ENCODE data around the gene M1AP. TPM values are rescaled to one million over a fixed set of nuclear protein-coding genes. Genes with fewer than 3 reads are reported as not detected.

Gene M1AP
- total RNA-seq, 2 donors from 2014 or later = 0.60 TPM; not detected in 1

GRCh38 chr2:74535440-74535965 lies 112.6 kb downstream of the M1AP start:
- no peaks in the 10 kb centered on the region for H3K9me3 ChIP-seq (ENCODE audit: control insufficient read depth, low read length, poor library complexity, severe bottlenecking)
- Mint-ChIP-seq H3K27ac (no peak overlapping the region), H3K4me1 (peaks cover 15% of the 10 kb centered on the region), H3K4me3 (no peak overlapping the region), H3K36me3 (ENCODE audit: low read depth) (peaks cover 5% of the 10 kb centered on the region), H3K27me3 (peaks cover 29% of the 10 kb centered on the region)
- ATAC-seq = no peak
- no peak for DNase-seq

GRCh38 chr2:74534411-74534810 lies 113.7 kb downstream of the M1AP start:
- H3K27me3 Mint-ChIP-seq = peaks cover 25% of the 10 kb centered on the region
- no peaks in the 10 kb centered on the region for H3K9me3 ChIP-seq (ENCODE audit: control insufficient read depth, low read length, poor library complexity, severe bottlenecking)
- ATAC-seq = no peak

GRCh38 chr2:74533464-74533863 lies 114.7 kb downstream of the M1AP start:
- Mint-ChIP-seq H3K4me3 (no peak overlapping the region), H3K36me3 (ENCODE audit: low read depth) (peaks cover 7% of the 10 kb centered on the region), H3K4me1 (peaks cover 20% of the 10 kb centered on the region), H3K27ac (no peak overlapping the region), H3K27me3 (peaks cover 15% of the 10 kb centered on the region)
- no peaks in the 10 kb centered on the region for H3K9me3 ChIP-seq (ENCODE audit: control insufficient read depth, low read length, poor library complexity, severe bottlenecking)
- ATAC-seq (no peak), DNase-seq (no peak)

More at GRCh38 chr2:74534411-74534810, 113.7 kb downstream of the M1AP start:
- Mint-ChIP-seq H3K4me3 (no peak overlapping the region), H3K36me3 (ENCODE audit: low read depth) (peaks cover 5% of the 10 kb centered on the region), H3K4me1 (peaks cover 15% of the 10 kb centered on the region), H3K27ac (no peak overlapping the region)
- DNase-seq = no peak

- H3K9me3 ChIP-seq (ENCODE audit: control insufficient read depth, low read length, poor library complexity, severe bottlenecking) = no peaks in the 10 kb centered on the region
- ATAC-seq = no peak
- Mint-ChIP-seq H3K27me3 (peaks cover 3% of the 10 kb centered on the region), H3K27ac (peak overlapping the region; percentile 93), H3K36me3 (ENCODE audit: low read depth) (peaks cover 7% of the 10 kb centered on the region), H3K4me1 (peaks cover 26% of the 10 kb centered on the region), H3K4me3 (peak overlapping the region; percentile 71)
- DNase-seq = no peak
These were observed 115.9 kb downstream of the M1AP start for GRCh38 chr2:74532222-74532621.

GRCh38 chr2:74531666-74532065 lies 116.5 kb downstream of the M1AP start:
- peak overlapping the region; percentile 93 for H3K27ac Mint-ChIP-seq
- ATAC-seq = no peak

GRCh38 chr2:74530239-74531187 lies 117.6 kb downstream of the M1AP start:
- Mint-ChIP-seq H3K36me3 (ENCODE audit: low read depth) (peaks cover 13% of the 10 kb centered on the region), H3K4me3 (peak overlapping the region; percentile 94), H3K27me3 (no peaks in the 10 kb centered on the region), H3K4me1 (peaks cover 33% of the 10 kb centered on the region), H3K27ac (peak overlapping the region; percentile 93)
- no peaks in the 10 kb centered on the region for H3K9me3 ChIP-seq (ENCODE audit: control insufficient read depth, low read length, poor library complexity, severe bottlenecking)
- DNase-seq = peak in 2 of 3 donors; percentile 26 to 32
- peak; percentile 32 for ATAC-seq

More at GRCh38 chr2:74531666-74532065, 116.5 kb downstream of the M1AP start:
- H3K27me3 Mint-ChIP-seq = no peaks in the 10 kb centered on the region
- H3K4me3 Mint-ChIP-seq = peak overlapping the region; percentile 28
- no peak for DNase-seq
- no peaks in the 10 kb centered on the region for H3K9me3 ChIP-seq (ENCODE audit: control insufficient read depth, low read length, poor library complexity, severe bottlenecking)
- peaks cover 8% of the 10 kb centered on the region for H3K36me3 Mint-ChIP-seq (ENCODE audit: low read depth)
- H3K4me1 Mint-ChIP-seq = peaks cover 28% of the 10 kb centered on the region

- peaks cover 33% of the 10 kb centered on the region for H3K4me1 Mint-ChIP-seq
- peak within 1 kb of the TSS; percentile 93 for H3K27ac Mint-ChIP-seq
- ATAC-seq (peak; percentile 91), DNase-seq (peak; percentile 73 to 80 (median 78))
- H3K9me3 ChIP-seq (ENCODE audit: control insufficient read depth, low read length, poor library complexity, severe bottlenecking) = no peaks in the 10 kb centered on the region
- H3K36me3 Mint-ChIP-seq (ENCODE audit: low read depth) = peaks cover 13% of the 10 kb centered on the region
- H3K4me3 Mint-ChIP-seq = peak within 1 kb of the TSS; percentile 94
- no peaks in the 10 kb centered on the region for H3K27me3 Mint-ChIP-seq
These were observed 118.5 kb downstream of the M1AP start, which contains the start of the genes AUP1 and HTRA2 for GRCh38 chr2:74529357-74530238. TSS of gene AUP1 (minus strand) at chr2:74529706. CDS start at chr2:74529629, 77 bp downstream. TSS of gene HTRA2 (plus strand) at chr2:74529933. CDS start at chr2:74530007, 74 bp downstream.

GRCh38 chr2:74528600-74529356 lies 119.4 kb downstream of the M1AP start:
- peak overlapping the region; percentile 93 for H3K27ac Mint-ChIP-seq
- no peaks in the 10 kb centered on the region for H3K27me3 Mint-ChIP-seq
- ATAC-seq (peak; percentile 1), DNase-seq (no peak)
- peaks cover 13% of the 10 kb centered on the region for H3K36me3 Mint-ChIP-seq (ENCODE audit: low read depth)
- H3K4me3 Mint-ChIP-seq = peak overlapping the region; percentile 94
- H3K4me1 Mint-ChIP-seq = peaks cover 33% of the 10 kb centered on the region
- H3K9me3 ChIP-seq (ENCODE audit: control insufficient read depth, low read length, poor library complexity, severe bottlenecking) = no peaks in the 10 kb centered on the region

- peak overlapping the region; percentile 94 for H3K4me3 Mint-ChIP-seq
- ATAC-seq (no peak), DNase-seq (no peak)
- peak overlapping the region; percentile 93 for H3K27ac Mint-ChIP-seq
- H3K36me3 Mint-ChIP-seq (ENCODE audit: low read depth) = peaks cover 13% of the 10 kb centered on the region
- no peaks in the 10 kb centered on the region for H3K27me3 Mint-ChIP-seq
- peaks cover 33% of the 10 kb centered on the region for H3K4me1 Mint-ChIP-seq
- no peaks in the 10 kb centered on the region for H3K9me3 ChIP-seq (ENCODE audit: control insufficient read depth, low read length, poor library complexity, severe bottlenecking)
These were observed 120.4 kb downstream of the M1AP start for GRCh38 chr2:74527741-74528140.

GRCh38 chr2:74526649-74527230 lies 121.4 kb downstream of the M1AP start:
- H3K9me3 ChIP-seq (ENCODE audit: control insufficient read depth, low read length, poor library complexity, severe bottlenecking) = no peaks in the 10 kb centered on the region
- ATAC-seq (no peak), DNase-seq (no peak)

GRCh38 chr2:74525717-74526648 lies 122.1 kb downstream of the M1AP start, which contains the start of gene DQX1:
TSS of gene DQX1 (minus strand) at chr2:74526231. CDS start at chr2:74525729, 502 bp downstream.
- H3K9me3 ChIP-seq (ENCODE audit: control insufficient read depth, low read length, poor library complexity, severe bottlenecking) = no peaks in the 10 kb centered on the region
- Mint-ChIP-seq H3K4me3 (no peak within 1 kb of the TSS), H3K4me1 (peaks cover 24% of the 10 kb centered on the region), H3K27me3 (no peaks in the 10 kb centered on the region), H3K27ac (peak within 1 kb of the TSS; percentile 41), H3K36me3 (ENCODE audit: low read depth) (peaks cover 11% of the 10 kb centered on the region)
- ATAC-seq = no peak
- DNase-seq = no peak

More at GRCh38 chr2:74526649-74527230, 121.4 kb downstream of the M1AP start:
- H3K27ac Mint-ChIP-seq = peak overlapping the region; percentile 41
- peaks cover 29% of the 10 kb centered on the region for H3K4me1 Mint-ChIP-seq
- no peak overlapping the region for H3K4me3 Mint-ChIP-seq
- H3K36me3 Mint-ChIP-seq (ENCODE audit: low read depth) = peaks cover 11% of the 10 kb centered on the region
- H3K27me3 Mint-ChIP-seq = no peaks in the 10 kb centered on the region
